GM19035 (cell line): ENCODE results near the gene RSPH6A.
"Not testable (repeated sequence)": the region's sequence is repeated elsewhere in the genome, so short reads cannot be mapped to it uniquely, and the experiment has no call there.

ENCODE experiments used
- ATAC-seq: cut with Tn5 transposase; IDR thresholded peaks from one replicate; pipeline ENCODE4 v1.9.1; 2021; ENCODE audit not compliant: unreplicated experiment

Gene RSPH6A

DNA sequence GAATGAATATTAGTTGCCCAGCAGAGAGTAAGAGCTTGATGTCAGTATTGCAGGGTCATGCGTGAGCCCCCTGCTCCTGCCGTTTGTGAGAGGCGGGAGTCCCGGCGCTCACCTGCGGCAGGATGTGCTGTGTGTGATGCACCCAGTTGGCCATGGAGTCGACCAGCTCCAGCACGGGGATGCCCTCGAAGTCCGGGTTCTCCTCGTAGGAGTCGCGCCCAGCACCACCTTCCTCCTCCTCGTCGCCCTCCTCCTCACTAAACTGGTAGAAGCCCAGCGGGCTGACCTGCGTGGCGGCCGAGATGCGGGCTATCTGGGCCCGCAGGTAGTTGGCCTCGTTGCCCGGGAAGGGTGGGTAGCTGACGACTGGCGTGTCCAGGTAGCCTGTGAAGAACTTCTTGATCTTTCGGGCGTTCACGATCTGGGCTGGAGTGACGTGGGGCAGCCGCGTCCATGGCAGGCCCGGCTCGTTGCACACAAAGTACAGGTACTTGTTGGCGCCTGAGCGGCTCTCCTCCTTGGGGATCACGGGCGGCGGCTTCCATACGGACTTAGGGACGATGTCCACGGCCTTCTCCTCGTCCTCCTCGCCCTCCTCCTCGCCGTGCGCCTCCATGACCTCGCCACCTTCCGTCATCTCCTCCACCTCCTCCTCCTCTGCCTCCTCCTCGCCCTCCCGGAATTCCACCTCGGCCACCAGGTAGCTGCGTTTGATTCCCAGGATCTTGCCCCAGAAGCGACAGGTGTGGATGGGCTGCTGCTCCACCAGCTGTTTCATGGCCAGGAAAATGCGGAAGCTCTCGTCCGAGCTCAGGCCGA lies 10.8 kb downstream of the RSPH6A start:
- no peak for ATAC-seq

DNA sequence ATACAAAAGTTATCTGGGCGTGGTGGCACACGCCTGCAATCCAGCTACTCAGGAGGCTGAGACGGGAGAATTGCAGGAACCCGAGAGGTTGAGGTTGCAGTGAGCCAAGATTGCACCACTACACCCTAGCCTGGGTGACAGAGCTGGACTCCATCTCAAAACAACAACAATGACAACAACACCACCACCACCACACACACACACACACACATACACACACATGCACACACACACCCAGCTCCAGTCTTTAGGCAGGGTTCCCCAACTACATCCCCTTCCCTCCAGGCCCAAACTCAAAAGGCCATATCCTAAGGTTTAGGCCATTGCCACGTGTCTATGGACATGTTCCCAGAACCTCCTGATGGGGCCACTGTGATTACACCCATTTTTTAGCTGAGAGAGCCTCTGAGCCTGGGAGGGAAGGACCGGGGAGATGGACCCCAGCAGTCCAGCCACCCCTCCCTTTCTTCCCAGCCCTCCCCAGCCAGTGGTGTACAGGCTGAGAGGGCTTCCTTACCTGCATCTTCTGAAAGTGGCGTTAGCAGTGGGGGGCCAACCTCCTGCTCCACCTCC lies 13.4 kb downstream of the RSPH6A start:
- ATAC-seq: no peak

DNA sequence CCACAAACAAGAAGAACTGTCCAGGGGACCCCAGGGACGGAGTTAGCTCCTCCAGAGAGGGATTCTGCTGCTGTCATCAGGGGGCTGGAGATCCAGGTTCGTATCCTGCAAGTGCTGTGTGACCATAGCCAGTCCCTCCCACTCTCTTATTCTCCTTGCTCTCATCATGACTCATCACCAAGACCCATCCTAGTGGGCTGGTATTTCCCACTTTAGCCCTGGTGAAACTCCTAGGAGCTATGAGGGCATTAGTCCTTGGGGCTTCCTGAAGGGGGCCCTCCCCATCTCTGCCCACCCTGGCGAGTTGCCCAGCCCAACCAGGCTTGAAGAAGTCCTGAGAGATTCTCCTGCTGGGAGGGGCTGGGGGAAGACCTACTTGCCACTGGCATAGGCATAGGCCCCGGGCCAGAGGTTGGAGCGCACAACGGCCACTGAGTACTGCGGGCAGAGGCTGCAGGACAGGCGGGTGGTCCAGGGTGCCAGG lies 15.0 kb downstream of the RSPH6A start:
- ATAC-seq: no peak

DNA sequence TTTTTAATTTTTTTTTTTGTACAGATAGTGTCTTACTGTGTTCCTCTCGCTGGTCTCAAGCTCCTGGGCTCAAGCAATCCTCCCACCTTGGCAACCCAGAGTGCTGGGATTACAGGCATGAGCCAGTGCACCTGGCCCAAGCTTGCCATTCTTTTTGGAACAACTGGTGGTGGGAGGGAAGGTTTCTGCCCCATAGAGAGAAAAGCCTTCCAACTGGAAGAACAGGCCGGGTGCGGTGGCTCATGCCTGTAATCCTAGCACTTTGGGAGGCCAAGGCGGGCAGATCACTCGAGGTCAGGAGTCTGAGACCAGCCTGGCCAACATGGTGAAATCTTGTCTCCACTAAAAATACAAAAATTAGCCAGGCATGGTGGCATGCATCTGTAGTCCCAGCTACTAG lies 15.6 kb downstream of the RSPH6A start:
- ATAC-seq: not testable (repeated sequence)

DNA sequence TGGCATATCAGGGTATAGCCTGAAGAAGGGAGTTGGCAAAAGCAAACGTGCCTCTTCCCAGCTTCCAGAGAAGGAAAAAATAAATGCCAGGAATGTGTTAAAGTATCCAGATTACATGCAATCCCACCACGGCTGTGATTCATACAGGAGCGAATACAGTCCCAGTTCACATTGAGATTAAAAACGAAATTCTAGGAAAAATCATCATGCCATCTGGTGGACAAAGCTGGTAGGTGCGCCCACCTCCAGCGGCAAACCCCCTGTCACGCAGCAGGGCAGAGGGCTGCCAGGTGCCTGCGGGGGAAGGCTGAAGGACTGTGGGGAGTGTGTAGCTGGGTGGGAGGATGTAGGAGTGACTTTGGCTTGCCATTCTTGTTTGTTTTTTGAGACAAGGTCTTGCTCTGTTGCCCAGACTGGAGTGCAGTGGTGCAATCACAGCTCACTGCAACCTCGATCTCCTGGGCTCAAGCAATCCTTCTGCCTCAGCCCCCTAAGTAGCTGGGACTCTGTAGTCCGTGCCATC lies 16.1 kb downstream of the RSPH6A start:
- no peak for ATAC-seq

DNA sequence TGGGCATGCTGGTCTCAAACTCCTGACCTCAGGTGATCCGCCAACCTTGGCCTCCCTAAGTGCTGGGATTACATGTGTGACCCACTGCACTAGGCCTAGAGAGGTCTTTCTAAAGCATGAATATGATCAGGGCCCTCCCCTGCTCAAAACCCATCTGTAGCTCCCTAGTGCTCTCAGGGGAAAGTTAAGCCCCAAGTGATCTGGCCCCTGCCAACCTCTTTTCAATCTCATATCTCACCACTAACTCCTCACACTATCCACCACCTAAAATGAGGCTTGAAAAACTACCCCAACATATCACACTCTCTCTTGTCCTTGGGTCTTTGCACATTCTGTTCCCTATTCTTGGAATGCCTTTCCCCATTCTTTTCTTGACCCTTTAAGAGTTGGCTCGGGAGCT lies 20.5 kb downstream of the RSPH6A start:
- no peak for ATAC-seq

DNA sequence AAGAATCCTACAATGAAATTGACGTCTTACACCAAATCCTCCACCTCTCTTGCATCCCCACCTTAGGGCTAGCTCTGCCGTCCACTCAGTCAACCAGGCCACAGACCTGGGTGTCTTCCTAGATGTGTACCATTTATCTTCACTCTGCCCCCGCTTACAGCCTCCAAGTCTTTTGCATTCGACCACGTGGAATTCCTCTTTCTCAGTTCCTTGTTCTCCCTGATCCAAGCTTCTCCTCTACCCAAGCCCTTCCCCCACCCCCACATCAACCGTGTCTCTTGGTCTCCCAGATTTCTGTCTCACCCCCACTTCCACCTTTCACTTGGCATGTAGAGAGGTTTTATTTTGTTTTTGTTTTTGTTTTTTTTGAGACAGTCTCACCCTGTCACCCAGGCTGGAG lies 21.2 kb downstream of the RSPH6A start:
- no peak for ATAC-seq

DNA sequence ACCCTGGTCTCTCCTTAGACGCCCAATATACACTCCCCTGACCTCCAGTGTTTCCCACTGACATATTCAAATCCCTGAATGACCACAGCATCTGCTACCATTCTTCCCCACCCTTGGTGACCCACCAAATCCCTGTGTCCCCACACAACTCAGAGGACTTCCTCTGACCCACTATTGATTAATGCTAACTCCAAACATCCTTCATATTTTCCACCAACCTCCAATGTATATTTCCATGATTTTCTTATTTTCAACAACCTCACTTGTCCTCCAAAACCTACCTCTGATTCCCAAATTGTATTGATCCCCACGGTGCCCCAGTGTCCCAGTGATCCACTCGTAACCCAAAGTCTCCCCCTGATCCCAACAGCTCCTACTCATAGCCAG lies 21.9 kb downstream of the RSPH6A start:
- no peak for ATAC-seq

DNA sequence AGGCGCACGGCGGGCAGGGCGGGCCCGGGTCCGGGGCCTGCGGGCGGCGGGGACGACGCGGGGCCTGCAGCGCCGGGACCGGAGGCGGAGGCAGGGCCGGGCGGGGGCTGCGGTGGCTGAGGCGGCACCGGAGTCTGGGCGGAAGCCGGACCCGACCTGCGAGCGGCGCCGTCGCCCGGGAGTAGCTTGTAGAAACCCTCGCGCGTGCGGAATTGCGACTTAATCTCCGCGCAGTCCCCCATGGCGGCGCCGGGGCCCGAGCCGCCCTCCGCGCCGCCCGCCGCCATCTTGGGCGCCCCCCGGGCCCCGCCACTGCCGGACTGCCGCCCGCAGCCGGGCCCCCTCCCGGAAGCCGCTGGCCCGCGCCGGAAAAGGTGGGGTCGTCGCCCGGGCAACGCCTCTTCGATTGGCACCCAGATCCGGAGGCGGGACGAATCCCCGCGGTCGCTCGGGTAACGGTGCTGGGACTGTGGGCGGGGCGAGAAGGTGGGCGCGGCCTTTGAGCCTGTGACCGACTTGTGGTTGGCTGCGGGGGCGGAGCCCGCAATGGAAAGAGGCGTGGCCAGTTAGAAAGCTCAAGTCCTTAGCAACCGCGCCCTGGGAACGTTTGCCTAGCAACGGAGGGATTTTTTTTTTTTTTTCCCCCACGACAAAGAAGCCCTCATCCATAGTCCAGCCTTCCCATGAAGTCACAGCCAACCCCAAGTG lies 22.5 kb downstream of the RSPH6A start, which contains the start of gene DMWD:
Gene DMWD (minus strand): TSS at position 376 of the 708 bp plus-strand sequence. CDS start 89 bp downstream, at position 287.
- ATAC-seq: peak; percentile 91

DNA sequence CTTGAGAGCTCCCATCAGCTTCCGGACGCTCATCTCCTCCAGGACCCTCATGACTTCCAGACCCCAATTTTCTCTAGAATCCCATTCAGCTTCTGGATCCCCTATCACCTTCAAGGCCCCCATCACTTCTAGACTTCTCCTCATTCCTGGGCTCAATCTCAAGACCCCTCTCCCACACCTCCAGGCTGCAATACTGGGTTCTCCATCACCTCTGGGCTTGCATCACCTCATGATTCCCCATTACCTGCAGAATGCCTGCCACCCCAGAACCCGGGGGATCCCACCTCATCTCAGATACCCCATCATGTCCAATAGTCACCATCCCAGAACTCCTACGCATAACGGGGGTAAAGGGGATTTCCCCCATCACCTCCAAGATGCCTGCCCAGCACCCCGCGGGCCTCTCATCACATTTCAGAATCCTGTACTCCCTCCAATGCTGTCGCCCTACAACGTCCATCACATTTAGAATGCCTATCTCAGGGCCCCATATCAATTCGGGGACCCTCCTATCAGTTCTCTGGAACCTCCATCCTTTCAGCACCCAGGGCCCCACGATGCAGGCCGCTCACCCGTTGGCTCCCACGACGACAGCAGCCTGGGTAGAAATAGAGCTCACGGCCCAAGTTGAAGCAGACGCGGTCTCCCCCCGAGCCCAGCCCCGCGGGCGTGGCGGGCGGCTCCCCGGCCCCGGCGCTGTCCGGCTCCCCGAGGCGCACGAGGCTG lies 23.2 kb downstream of the RSPH6A start:
- ATAC-seq: peak; percentile 30

DNA sequence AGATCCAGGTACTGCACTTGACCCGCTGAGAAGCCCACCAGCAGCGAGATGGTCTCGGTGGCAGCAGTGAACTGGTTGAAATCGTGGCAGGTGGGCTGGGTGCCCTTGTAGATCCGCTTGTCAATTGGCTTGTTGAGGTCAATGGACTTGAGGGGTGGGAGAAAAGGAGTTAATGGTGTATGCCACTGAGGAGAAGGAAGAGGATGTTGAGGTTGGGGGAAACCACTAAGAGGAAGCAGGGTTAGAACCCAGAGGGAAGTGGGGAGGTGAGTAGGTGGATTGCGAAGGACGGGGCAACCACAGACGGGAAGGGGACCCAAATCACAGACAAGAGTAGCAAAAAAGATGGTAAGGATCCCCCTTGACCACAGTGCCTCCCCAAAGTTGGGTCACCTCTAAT lies 24.2 kb downstream of the RSPH6A start:
- no peak for ATAC-seq

DNA sequence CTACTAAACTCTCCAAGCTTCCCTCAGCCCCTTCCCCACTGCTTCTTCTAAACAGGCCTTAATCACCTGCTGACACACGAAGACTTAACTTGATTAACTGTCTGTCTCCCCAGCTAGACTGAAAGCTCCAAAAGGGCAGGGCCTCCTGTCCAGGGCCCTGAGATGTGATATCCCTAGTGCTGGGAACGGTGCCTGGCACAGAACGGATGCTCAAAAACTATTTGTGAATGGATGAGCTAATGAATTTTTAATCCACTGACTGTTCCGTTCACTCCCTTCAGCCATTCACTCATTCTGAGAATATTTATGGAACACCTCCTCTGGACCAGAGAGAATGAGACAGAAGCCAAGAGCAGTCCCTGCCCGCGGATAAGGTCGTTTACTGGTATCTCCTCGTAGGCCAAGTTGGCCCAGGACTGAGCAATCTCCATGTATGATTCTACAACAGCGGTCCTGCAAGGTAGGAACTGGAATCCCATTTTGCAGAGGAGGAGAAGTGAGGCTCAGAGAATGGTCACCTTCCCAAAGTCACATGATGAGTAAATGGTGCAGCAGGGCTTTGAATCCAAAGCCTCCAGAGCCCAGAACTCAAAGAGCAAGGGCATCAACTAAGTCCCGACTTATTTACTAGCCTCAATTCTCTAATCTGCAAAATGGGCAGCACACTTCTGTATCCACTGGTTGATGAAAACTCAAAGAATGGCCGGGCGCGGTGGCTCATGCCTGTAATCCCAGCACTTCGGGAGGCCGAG lies 25.9 kb downstream of the RSPH6A start:
- ATAC-seq: no peak

DNA sequence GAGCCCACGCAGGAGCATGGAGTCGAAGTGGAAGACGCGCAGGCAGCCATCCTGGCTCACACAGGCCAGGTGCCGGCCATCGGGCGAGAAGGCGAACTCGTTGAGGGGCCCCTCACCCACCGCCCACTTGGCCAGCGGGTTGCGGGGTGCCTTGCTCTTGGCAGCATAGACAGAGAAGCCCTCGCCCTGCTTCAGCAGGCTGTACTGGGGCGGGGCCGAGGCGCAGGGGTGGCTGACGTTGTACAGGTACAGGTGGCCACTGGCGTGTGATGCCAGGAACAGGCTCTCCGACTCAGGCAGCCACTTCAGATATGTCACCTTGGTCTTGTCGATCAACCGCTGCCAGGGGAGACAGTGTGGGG lies 28.6 kb downstream of the RSPH6A start:
- ATAC-seq: no peak

DNA sequence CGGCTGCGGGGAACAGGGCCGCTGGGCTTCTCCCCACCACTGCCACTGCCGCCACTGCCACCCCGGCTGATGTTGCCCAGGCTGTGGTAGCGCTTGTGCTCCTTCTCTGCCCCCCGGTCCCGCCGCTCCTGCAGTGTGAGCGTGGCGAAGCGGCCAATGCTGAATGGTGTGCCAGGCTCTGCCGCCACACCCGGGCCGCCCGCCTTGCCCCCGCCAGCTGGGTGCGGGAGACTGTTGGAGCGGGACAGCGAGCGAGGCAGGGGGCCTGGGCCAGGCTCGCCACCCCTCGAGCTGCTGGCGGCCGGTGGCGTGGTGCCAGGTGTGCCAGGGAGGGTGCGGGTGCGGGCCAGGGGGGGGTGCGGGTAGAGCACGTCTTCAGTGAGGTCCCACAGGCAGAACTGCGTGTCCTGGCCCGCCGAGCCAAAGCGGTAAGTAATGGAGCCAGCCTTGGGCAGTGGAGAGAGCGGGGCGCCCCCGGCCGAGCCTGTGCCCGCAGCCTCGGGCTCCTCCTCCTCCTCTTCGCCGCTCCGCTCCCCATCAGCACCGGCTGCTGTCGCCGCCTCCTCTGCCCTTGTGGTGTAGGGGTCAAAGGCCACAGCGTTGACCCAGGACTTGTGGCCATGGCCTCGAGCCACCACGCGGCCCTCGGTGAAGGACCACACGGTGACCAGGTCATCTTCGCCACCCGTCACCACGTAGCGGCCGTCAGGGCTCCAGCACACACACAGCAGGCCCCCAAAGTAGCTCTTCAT lies 29.2 kb downstream of the RSPH6A start:
- no peak for ATAC-seq

DNA sequence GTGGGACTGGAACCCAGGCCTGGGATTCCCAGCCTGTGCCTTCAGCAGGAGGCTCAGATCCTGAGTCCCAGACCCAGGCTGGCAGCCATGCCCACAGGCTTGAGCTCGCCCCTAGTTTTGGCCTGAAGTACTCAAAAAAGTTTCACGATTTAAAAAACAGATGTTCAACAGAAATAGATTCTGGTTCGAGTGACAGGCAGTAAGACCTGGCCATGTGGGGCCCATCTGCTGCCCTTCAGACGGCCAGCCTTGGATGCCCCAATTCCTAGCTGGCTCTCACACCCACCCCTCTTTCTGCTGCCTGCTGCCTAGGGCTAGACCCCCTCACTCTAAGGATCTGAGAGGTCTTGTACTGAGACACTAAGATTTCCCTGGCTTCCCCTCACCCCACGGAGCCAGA lies 30.0 kb downstream of the RSPH6A start:
- ATAC-seq: no peak

DNA sequence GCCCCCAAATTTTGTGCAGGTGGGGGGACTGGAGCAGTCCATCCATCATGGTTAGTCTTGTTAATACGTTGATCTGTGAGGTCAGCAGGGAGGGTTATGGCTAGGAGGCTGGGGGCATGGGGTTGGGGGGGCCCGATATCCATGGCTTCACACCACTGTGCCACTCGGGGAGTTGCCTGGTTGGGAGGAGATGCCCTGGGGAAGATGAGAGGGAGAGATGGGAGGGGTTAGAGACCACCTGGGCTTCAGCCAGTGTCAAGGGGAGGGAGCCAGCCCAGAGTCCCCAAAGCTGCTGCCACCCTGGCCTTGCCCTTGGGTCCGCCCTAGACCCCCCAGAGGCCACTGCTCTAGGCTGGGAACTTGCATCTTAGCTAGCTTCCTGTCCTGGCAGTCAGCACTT lies 31.0 kb downstream of the RSPH6A start:
- no peak for ATAC-seq

DNA sequence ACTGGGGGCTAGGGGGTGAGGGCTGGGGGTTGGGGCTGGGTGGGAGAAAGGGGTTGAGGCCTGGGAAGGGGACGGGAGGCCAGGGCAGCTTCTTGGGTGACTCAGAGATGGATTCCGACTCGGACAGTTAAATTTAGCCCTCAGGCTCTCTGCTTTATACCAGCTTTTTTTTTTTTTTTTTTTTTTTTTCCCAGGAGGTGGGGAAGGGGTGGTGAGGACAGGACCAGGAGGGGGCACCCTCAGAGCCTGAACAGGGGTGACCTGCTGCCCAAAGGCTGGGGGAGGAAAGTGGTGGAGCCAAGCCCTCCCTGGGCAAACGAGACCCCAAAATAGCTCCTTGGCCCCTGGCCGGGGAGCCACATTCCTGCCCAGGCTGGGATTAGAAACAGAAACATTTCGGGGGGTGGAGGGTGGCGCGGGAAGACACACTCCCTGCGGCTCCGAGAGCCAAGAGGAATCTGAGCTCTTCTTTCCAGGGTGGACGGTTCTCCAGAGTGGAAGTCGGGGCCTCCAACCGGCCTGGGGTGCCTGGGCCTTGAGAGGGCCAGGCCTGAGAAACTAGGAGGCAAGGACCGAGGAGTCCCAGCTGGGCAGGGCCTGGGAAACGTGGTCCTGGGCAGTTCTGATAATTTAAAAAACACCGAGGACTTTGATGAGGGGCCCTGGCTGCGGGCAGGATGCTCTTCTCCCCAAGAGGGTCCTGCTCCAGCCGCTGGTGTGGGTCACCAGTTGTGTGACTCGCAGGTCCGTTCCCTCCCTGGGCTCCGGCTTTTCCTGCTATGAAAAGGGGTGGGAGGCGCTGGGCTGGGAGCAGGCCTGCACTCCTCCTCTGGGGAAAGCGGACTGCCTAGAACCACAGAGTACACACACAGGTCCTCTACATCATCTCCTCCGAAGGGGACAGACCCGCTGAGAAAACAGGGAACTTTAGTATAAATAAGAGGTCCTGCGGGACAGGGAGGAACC lies 32.0 kb downstream of the RSPH6A start:
- ATAC-seq: no peak

DNA sequence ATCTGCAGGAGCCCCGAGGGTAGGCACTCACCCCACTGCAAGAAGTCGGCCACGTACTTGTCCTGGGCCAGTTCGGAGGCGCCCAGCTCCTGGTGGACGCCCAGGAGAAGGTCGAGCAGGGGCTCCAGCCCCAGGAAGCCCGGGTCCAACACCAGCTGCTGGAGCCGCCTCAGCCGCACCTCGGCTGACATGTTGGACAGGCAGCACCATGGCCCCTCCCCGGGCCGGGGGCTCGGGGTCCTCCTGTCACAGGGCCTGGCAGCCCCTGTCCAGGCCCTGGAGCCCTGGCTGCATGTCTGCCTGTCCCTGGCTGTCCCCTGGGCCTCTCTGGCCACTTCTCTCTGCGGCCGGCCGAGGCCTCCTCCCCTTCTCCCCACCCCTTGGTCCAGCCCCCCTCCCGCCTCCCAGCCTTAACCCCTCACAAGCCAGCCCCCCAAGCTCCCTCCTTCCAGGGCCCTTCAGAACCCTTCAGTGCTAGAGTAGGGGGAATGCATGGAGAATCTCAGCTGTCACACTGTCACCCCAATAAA lies 32.9 kb downstream of the RSPH6A start, which contains the start of gene DMPK:
Gene DMPK (minus strand): TSS at position 329 of the 530 bp plus-strand sequence. CDS start 138 bp downstream, at position 191.
- ATAC-seq: no peak
